Skeletal muscle satellite cell (primary cell): ENCODE measurements around the gene BRAP.
"Not testable (repeated sequence)": the region's sequence is repeated elsewhere in the genome, so short reads cannot be mapped to it uniquely, and the experiment has no call there.

Experiments used
- H3K27me3 ChIP-seq: 2 replicates; pipeline ENCODE4 v1.7.0; 2013; ENCODE audit warnings: low read length; ENCODE audit not compliant: control insufficient read depth, insufficient read depth
- H3K36me3 ChIP-seq: 2 replicates; pipeline ENCODE4 v1.7.0; 2013; ENCODE audit warnings: mild to moderate bottlenecking, control low read depth, low read length; ENCODE audit not compliant: insufficient read depth
- H3K4me1 ChIP-seq: 2 replicates; pipeline ENCODE4 v1.7.0; 2013; ENCODE audit warnings: low read length; ENCODE audit not compliant: control insufficient read depth, insufficient read depth
- H3K4me2 ChIP-seq: 2 replicates; pipeline ENCODE4 v1.7.0; 2013; ENCODE audit warnings: mild to moderate bottlenecking, low read length
- H3K4me3 ChIP-seq: 2 replicates; pipeline ENCODE4 v1.7.0; 2013; ENCODE audit warnings: low read length
- H3K9ac ChIP-seq: 2 replicates; pipeline ENCODE4 v1.7.0; 2013; ENCODE audit warnings: mild to moderate bottlenecking, low read depth, low read length, moderate library complexity
- H3K9me3 ChIP-seq: replicated peaks from 2 replicates; pipeline ENCODE4 v1.7.0; 2013; ENCODE audit warnings: mild to moderate bottlenecking, control low read depth, low read length

The BRAP gene

GRCh38 chr12:111672822-111673381, 12.9 kb downstream of the BRAP start:
- H3K9ac ChIP-seq: no peak overlapping the region
- H3K4me2 ChIP-seq: no peak overlapping the region
- H3K4me1 ChIP-seq: no peaks in the 10 kb centered on the region
- peaks cover 36% of the 10 kb centered on the region for H3K36me3 ChIP-seq
- H3K9me3 ChIP-seq: no peaks in the 10 kb centered on the region
- no peak overlapping the region for H3K4me3 ChIP-seq
- H3K27me3 ChIP-seq: no peaks in the 10 kb centered on the region

- Histone ChIP-seq H3K36me3 (peaks cover 43% of the 10 kb centered on the region), H3K9ac (no peak overlapping the region), H3K9me3 (no peaks in the 10 kb centered on the region), H3K27me3 (no peaks in the 10 kb centered on the region), H3K4me2 (no peak overlapping the region), H3K4me3 (no peak overlapping the region), H3K4me1 (no peaks in the 10 kb centered on the region)
Observed at GRCh38 chr12:111664961-111665865, 20.5 kb downstream of the BRAP start.

GRCh38 chr12:111664499-111664898, 21.3 kb downstream of the BRAP start:
- no peaks in the 10 kb centered on the region for H3K4me1 ChIP-seq
- H3K9me3 ChIP-seq: no peaks in the 10 kb centered on the region
- H3K27me3 ChIP-seq: no peaks in the 10 kb centered on the region
- peaks cover 38% of the 10 kb centered on the region for H3K36me3 ChIP-seq
- H3K9ac ChIP-seq: no peak overlapping the region
- H3K4me3 ChIP-seq: no peak overlapping the region
- H3K4me2 ChIP-seq: no peak overlapping the region

- no peak overlapping the region for H3K4me2 ChIP-seq
- H3K27me3 ChIP-seq: no peaks in the 10 kb centered on the region
- peaks cover 42% of the 10 kb centered on the region for H3K36me3 ChIP-seq
- no peaks in the 10 kb centered on the region for H3K4me1 ChIP-seq
- no peak overlapping the region for H3K9ac ChIP-seq
- no peak overlapping the region for H3K4me3 ChIP-seq
- H3K9me3 ChIP-seq: no peaks in the 10 kb centered on the region
Observed at GRCh38 chr12:111656016-111656415, 29.7 kb downstream of the BRAP start.

- Histone ChIP-seq H3K4me1 (no peaks in the 10 kb centered on the region), H3K27me3 (no peaks in the 10 kb centered on the region), H3K4me3 (no peak overlapping the region), H3K9ac (no peak overlapping the region), H3K9me3 (no peaks in the 10 kb centered on the region), H3K4me2 (no peak overlapping the region), H3K36me3 (peaks cover 48% of the 10 kb centered on the region)
Observed at GRCh38 chr12:111655356-111655755, 30.4 kb downstream of the BRAP start.

- Histone ChIP-seq H3K27me3 (no peaks in the 10 kb centered on the region), H3K9ac (no peak overlapping the region), H3K9me3 (no peaks in the 10 kb centered on the region), H3K4me1 (no peaks in the 10 kb centered on the region), H3K4me2 (no peak overlapping the region), H3K36me3 (peaks cover 55% of the 10 kb centered on the region), H3K4me3 (no peak overlapping the region)
Observed at GRCh38 chr12:111653596-111653995, 32.2 kb downstream of the BRAP start.

GRCh38 chr12:111652530-111652929, 33.2 kb downstream of the BRAP start:
- H3K4me1 ChIP-seq, H3K9ac ChIP-seq, H3K4me3 ChIP-seq, H3K4me2 ChIP-seq, H3K9me3 ChIP-seq, H3K27me3 ChIP-seq: not testable (repeated sequence)
- H3K36me3 ChIP-seq: peaks cover 55% of the 10 kb centered on the region

- no peak overlapping the region for H3K4me2 ChIP-seq
- H3K4me3 ChIP-seq: no peak overlapping the region
- no peak overlapping the region for H3K9ac ChIP-seq
- no peaks in the 10 kb centered on the region for H3K4me1 ChIP-seq
- H3K9me3 ChIP-seq: no peaks in the 10 kb centered on the region
- H3K27me3 ChIP-seq: no peaks in the 10 kb centered on the region
- H3K36me3 ChIP-seq: peaks cover 61% of the 10 kb centered on the region
Observed at GRCh38 chr12:111650912-111651311, 34.8 kb downstream of the BRAP start.

- Histone ChIP-seq H3K4me3 (no peak overlapping the region), H3K36me3 (peaks cover 60% of the 10 kb centered on the region), H3K27me3 (no peaks in the 10 kb centered on the region), H3K9ac (no peak overlapping the region), H3K4me1 (peaks cover 3% of the 10 kb centered on the region), H3K9me3 (no peaks in the 10 kb centered on the region), H3K4me2 (no peak overlapping the region)
Observed at GRCh38 chr12:111645433-111645832, 40.3 kb downstream of the BRAP start.

GRCh38 chr12:111643427-111643826, 42.3 kb downstream of the BRAP start:
- Histone ChIP-seq H3K9ac (no peak overlapping the region), H3K4me3 (no peak overlapping the region), H3K4me1 (peaks cover 3% of the 10 kb centered on the region), H3K9me3 (no peaks in the 10 kb centered on the region), H3K27me3 (no peaks in the 10 kb centered on the region), H3K4me2 (no peak overlapping the region), H3K36me3 (peaks cover 49% of the 10 kb centered on the region)

- H3K4me2 ChIP-seq: no peak overlapping the region
- no peak overlapping the region for H3K9ac ChIP-seq
- H3K4me3 ChIP-seq: no peak overlapping the region
Observed at GRCh38 chr12:111642681-111643426, 42.9 kb downstream of the BRAP start.

More at GRCh38 chr12:111642681-111643426, 42.9 kb downstream of the BRAP start:
- Histone ChIP-seq H3K9me3 (no peaks in the 10 kb centered on the region), H3K27me3 (no peaks in the 10 kb centered on the region), H3K36me3 (peaks cover 51% of the 10 kb centered on the region), H3K4me1 (peaks cover 3% of the 10 kb centered on the region)
